HG02970 (cell line): ENCODE results near the gene DCLK1.

Experiments
- ATAC-seq: cut with Tn5 transposase; IDR thresholded peaks from one replicate; pipeline ENCODE4 v1.9.1; 2021; ENCODE audit warnings: mild to moderate bottlenecking, moderate library complexity, moderate number of reproducible peaks; ENCODE audit not compliant: unreplicated experiment, low FRiP score

Gene DCLK1

GRCh38 chr13:35731471-35731870, 399.7 kb downstream of the DCLK1 start:
- ATAC-seq, result no peak

GRCh38 chr13:35729926-35730627, 401.1 kb downstream of the DCLK1 start:
- no peak for ATAC-seq

- ATAC-seq, result no peak
Observed at GRCh38 chr13:35727881-35728280, 403.3 kb downstream of the DCLK1 start.

- ATAC-seq, result no peak
Observed at GRCh38 chr13:35724446-35724845, 406.7 kb downstream of the DCLK1 start.

- no peak for ATAC-seq
Observed at GRCh38 chr13:35723821-35724220, 407.4 kb downstream of the DCLK1 start.

GRCh38 chr13:35723053-35723461, 408.1 kb downstream of the DCLK1 start:
- no peak for ATAC-seq

GRCh38 chr13:35722458-35723052, 408.6 kb downstream of the DCLK1 start:
- ATAC-seq, result no peak

- no peak for ATAC-seq
Observed at GRCh38 chr13:35720690-35721554, 410.3 kb downstream of the DCLK1 start.

- no peak for ATAC-seq
Observed at GRCh38 chr13:35720290-35720689, 410.9 kb downstream of the DCLK1 start.
